DOHH2 (cell line): ENCODE data around the gene ABCA3.

Source experiments
- H3F3A ChIP-seq: fragments of 200-600 bp; sonication (generic), shearing (Covaris generic); 2 replicates; pipeline ENCODE4 v1.6.0; 2016; ENCODE audit warnings: antibody characterized with exemption, mild to moderate bottlenecking; ENCODE audit not compliant: control insufficient read depth, insufficient read depth
- H3K27ac ChIP-seq: fragments of 200-600 bp; sonication (generic); 2 replicates; pipeline ENCODE4 v1.5.1; 2014; ENCODE audit warnings: low read depth, mild to moderate bottlenecking, low read length, moderate library complexity
- H3K27me3 ChIP-seq: fragments of 200-600 bp; sonication (generic); 2 replicates; pipeline ENCODE4 v1.6.1; 2014; ENCODE audit warnings: mild to moderate bottlenecking, low read length, mixed read lengths; ENCODE audit not compliant: control insufficient read depth
- H3K36me3 ChIP-seq: fragments of 200-600 bp; sonication (generic); 2 replicates; pipeline ENCODE4 v1.6.1; 2014; ENCODE audit warnings: mild to moderate bottlenecking, low read length, moderate library complexity, mixed read lengths; ENCODE audit not compliant: control insufficient read depth
- H3K4me1 ChIP-seq: fragments of 200-600 bp; sonication (generic); 2 replicates; pipeline ENCODE4 v1.6.1; 2014; ENCODE audit warnings: mild to moderate bottlenecking, low read length, mixed read lengths; ENCODE audit not compliant: control insufficient read depth
- H3K4me2 ChIP-seq: fragments of 200-600 bp; sonication (generic); 2 replicates; pipeline ENCODE4 v1.6.0; 2014; ENCODE audit warnings: mild to moderate bottlenecking, low read length, moderate library complexity
- H3K4me3 ChIP-seq: fragments of 200-600 bp; sonication (generic); 2 replicates; pipeline ENCODE4 v1.5.1; 2014; ENCODE audit warnings: mild to moderate bottlenecking, low read length, mixed read lengths
- H3K79me2 ChIP-seq: fragments of 200-600 bp; sonication (generic); 2 replicates; pipeline ENCODE4 v1.6.1; 2014; ENCODE audit warnings: mild to moderate bottlenecking, low read length, mixed read lengths; ENCODE audit not compliant: control insufficient read depth
- H3K9me2 ChIP-seq: fragments of 200-600 bp; sonication (generic); replicated peaks from 2 replicates; pipeline ENCODE4 v1.6.1; 2014; ENCODE audit warnings: mild to moderate bottlenecking, low read length, mixed read lengths; ENCODE audit not compliant: control insufficient read depth
- H3K9me3 ChIP-seq: fragments of 200-600 bp; sonication (generic); 2 replicates; pipeline ENCODE4 v1.6.1; 2014; ENCODE audit warnings: antibody characterized with exemption, low read length, mixed read lengths; ENCODE audit not compliant: control insufficient read depth, insufficient read depth
- H4K20me1 ChIP-seq: fragments of 200-600 bp; sonication (generic); 2 replicates; pipeline ENCODE4 v1.6.0; 2014; ENCODE audit warnings: low read depth, mild to moderate bottlenecking, antibody characterized with exemption, low read length, moderate library complexity; ENCODE audit not compliant: control insufficient read depth, insufficient read depth
- EZH2phosphoT487 ChIP-seq: fragments of 200-600 bp; sonication (generic); IDR thresholded peaks from 2 replicates; pipeline ENCODE4 v1.6.1; 2017; ENCODE audit warnings: borderline replicate concordance, mild to moderate bottlenecking, antibody characterized with exemption, low read length, moderate library complexity, mixed read lengths
- TF ChIP-seq, protein P1 (sequence below): fragments of 200-600 bp; sonication (generic); IDR thresholded peaks from one replicate; pipeline ENCODE4 v1.5.1; 2014; ENCODE audit warnings: antibody characterized with exemption, mild to moderate bottlenecking, low read depth, low read length; ENCODE audit not compliant: poor library complexity, severe bottlenecking

The ABCA3 gene

DNA sequence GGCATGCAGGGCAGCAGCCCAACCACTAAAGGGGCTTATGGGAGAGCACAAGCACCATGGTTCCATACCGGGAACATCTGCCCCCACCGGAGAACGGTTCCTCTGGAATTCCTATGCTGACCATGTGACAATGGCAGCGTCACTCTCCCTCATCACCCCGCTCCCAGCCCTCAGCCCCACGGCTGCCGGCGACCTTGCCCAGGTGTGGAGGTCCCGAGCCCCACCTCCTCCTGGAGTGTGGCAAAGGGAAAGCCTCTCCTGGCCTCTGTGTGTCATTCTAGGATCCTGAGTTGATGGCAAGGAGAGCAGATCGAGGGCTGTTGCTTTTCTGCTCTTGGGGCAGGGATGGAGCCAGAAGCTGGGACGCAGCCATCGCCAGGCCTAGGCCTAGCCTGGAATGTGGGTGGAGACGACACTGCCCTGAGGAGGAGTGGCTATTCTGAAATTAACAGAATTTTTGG is 54.8 kb downstream of the ABCA3 start:
- no peaks in the 10 kb centered on the region for H3F3A ChIP-seq
- TF ChIP-seq, protein P1, sequence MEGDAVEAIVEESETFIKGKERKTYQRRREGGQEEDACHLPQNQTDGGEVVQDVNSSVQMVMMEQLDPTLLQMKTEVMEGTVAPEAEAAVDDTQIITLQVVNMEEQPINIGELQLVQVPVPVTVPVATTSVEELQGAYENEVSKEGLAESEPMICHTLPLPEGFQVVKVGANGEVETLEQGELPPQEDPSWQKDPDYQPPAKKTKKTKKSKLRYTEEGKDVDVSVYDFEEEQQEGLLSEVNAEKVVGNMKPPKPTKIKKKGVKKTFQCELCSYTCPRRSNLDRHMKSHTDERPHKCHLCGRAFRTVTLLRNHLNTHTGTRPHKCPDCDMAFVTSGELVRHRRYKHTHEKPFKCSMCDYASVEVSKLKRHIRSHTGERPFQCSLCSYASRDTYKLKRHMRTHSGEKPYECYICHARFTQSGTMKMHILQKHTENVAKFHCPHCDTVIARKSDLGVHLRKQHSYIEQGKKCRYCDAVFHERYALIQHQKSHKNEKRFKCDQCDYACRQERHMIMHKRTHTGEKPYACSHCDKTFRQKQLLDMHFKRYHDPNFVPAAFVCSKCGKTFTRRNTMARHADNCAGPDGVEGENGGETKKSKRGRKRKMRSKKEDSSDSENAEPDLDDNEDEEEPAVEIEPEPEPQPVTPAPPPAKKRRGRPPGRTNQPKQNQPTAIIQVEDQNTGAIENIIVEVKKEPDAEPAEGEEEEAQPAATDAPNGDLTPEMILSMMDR = no peak
- no peak for TF ChIP-seq EZH2phosphoT487
- no peak overlapping the region for H3K4me3 ChIP-seq
- H3K4me2 ChIP-seq = no peak overlapping the region
- no peaks in the 10 kb centered on the region for H3K9me2 ChIP-seq
- H3K79me2 ChIP-seq = no peaks in the 10 kb centered on the region
- no peaks in the 10 kb centered on the region for H3K36me3 ChIP-seq
- no peaks in the 10 kb centered on the region for H4K20me1 ChIP-seq
- no peaks in the 10 kb centered on the region for H3K9me3 ChIP-seq
- no peaks in the 10 kb centered on the region for H3K4me1 ChIP-seq
- no peak overlapping the region for H3K27ac ChIP-seq
- H3K27me3 ChIP-seq = no peaks in the 10 kb centered on the region

DNA sequence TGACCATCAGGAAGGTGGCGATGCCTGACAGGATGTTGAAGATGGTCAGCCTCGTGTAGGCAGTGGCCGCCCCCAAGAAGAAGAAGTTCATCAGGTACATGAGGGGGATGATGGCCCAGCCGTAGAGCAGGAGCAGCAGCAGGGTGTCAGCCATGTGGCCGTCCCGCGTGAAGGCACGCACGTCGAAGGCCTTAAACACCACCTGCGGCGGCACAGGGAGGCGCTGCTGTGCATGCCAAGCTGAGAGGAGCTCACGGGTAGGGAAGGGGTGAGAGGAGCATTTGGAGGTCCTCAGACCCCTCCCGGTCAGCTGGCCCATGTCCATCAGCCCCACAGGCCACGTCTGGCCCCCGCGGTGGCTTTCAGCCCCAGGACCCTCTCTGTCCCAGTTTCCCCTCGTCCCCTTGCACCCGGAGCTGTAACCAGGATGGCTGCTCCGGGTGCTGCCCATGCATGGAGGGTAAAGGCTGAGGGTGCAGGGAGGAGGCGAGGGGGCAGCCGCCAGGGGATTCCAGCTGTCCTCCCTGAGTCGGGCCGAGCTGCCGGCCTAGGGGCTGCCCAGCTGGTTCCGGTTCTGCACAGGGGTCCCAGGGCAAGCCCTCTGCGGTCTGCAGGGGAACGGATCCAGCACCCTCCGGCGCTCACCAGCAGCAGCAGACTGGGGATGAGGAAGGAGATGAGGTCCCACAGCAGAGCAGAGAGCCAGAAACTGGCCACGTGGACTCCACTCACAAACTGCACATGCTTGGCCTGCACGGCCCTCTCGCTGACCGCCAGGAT is 55.5 kb downstream of the ABCA3 start:
- no peaks in the 10 kb centered on the region for H3K9me3 ChIP-seq
- no peaks in the 10 kb centered on the region for H4K20me1 ChIP-seq
- no peak overlapping the region for H3K27ac ChIP-seq
- no peaks in the 10 kb centered on the region for H3K4me1 ChIP-seq
- H3K27me3 ChIP-seq = no peaks in the 10 kb centered on the region
- no peaks in the 10 kb centered on the region for H3F3A ChIP-seq
- H3K36me3 ChIP-seq = no peaks in the 10 kb centered on the region
- no peaks in the 10 kb centered on the region for H3K9me2 ChIP-seq
- H3K4me3 ChIP-seq = no peak overlapping the region
- no peak for TF ChIP-seq EZH2phosphoT487
- TF ChIP-seq, protein P1 = no peak
- no peaks in the 10 kb centered on the region for H3K79me2 ChIP-seq
- no peak overlapping the region for H3K4me2 ChIP-seq

DNA sequence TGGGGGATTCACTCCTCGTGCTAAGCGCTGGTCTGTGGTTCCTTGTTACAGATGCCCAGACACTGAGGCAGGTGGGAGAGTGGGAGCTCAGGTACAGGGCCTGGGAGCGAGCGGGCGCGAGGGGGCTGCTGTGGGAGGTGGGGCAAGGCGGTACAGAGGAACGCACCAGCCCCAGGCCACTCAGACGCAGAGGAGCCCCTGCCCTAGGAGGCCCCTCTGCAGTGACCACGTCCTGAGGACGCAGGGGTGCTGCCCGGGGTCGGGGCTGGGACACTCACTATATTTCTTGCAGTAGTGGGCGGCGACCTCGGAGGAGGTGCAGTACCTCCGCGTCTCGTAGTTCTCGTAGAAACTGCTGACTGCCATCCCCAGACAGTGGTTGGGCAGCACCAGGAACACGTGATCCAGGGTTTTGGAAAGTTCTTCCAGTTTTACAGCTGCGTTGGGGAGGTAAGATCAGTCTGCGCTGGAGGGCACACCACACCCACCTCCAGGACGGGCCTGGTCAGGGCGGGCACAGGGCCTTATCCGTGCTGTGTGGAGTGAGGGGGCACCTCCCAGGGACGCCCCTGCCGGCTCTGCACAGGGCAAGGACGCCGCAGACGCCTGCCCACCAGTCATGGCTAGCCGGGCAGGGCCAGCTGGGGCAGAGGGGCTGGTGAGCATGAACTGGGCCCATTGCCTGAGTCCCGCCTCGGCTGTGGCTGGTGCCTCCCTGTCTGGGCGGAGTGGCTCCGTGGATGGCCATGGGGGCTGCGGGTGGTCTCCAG is 56.3 kb downstream of the ABCA3 start:
- H4K20me1 ChIP-seq = no peaks in the 10 kb centered on the region
- H3K79me2 ChIP-seq = no peaks in the 10 kb centered on the region
- no peaks in the 10 kb centered on the region for H3F3A ChIP-seq
- no peaks in the 10 kb centered on the region for H3K4me1 ChIP-seq
- TF ChIP-seq, protein P1 = no peak
- no peak for TF ChIP-seq EZH2phosphoT487
- H3K27me3 ChIP-seq = peaks cover 3% of the 10 kb centered on the region; the same call in 1 of the 2 replicates
- H3K4me2 ChIP-seq = no peak overlapping the region
- no peaks in the 10 kb centered on the region for H3K9me2 ChIP-seq
- H3K9me3 ChIP-seq = no peaks in the 10 kb centered on the region
- H3K27ac ChIP-seq = no peak overlapping the region
- H3K36me3 ChIP-seq = no peaks in the 10 kb centered on the region
- H3K4me3 ChIP-seq = no peak overlapping the region
